HCEC 1CT (cell line): ENCODE data around the gene TRAF2.
A peak's percentile ranks its signal among the peaks of the same experiment; 100 is the strongest.

Source experiments
- DNase-seq: peaks from one replicate; pipeline ENCODE4 v3.0.0-alpha.2; 2017

TRAF2 gene

GRCh38 chr9:136847826-136848392, 38.4 kb upstream of the TRAF2 start:
- peak; percentile 77 for DNase-seq

- peak; percentile 52 for DNase-seq
Observed at GRCh38 chr9:136848393-136849037, 37.8 kb upstream of the TRAF2 start.

GRCh38 chr9:136849038-136849959, 37.0 kb upstream of the TRAF2 start, which contains the start of gene PHPT1:
TSS of gene PHPT1 (plus strand) at chr9:136849409. CDS start at chr9:136849431, 22 bp downstream.
- peak; percentile 99 for DNase-seq

- no peak for DNase-seq
Observed at GRCh38 chr9:136849960-136850865, 36.1 kb upstream of the TRAF2 start.

GRCh38 chr9:136850866-136851775, 35.2 kb upstream of the TRAF2 start:
- no peak for DNase-seq

- DNase-seq, result no peak
Observed at GRCh38 chr9:136851941-136852663, 34.2 kb upstream of the TRAF2 start, which contains the start of gene MAMDC4. TSS of gene MAMDC4 (plus strand) at chr9:136852346. CDS start at chr9:136852417, 71 bp downstream.

- DNase-seq, result no peak
Observed at GRCh38 chr9:136852664-136853595, 33.4 kb upstream of the TRAF2 start.

GRCh38 chr9:136853596-136854112, 32.7 kb upstream of the TRAF2 start:
- no peak for DNase-seq

- DNase-seq, result no peak
Observed at GRCh38 chr9:136854113-136854841, 32.0 kb upstream of the TRAF2 start.

- no peak for DNase-seq
Observed at GRCh38 chr9:136854842-136855460, 31.4 kb upstream of the TRAF2 start.

- no peak for DNase-seq
Observed at GRCh38 chr9:136855461-136856078, 30.7 kb upstream of the TRAF2 start.

- no peak for DNase-seq
Observed at GRCh38 chr9:136856079-136856476, 30.2 kb upstream of the TRAF2 start.

GRCh38 chr9:136856541-136857141, 29.7 kb upstream of the TRAF2 start:
- DNase-seq, result no peak

- no peak for DNase-seq
Observed at GRCh38 chr9:136857166-136857565, 29.1 kb upstream of the TRAF2 start.

GRCh38 chr9:136857581-136858412, 28.5 kb upstream of the TRAF2 start:
- no peak for DNase-seq

GRCh38 chr9:136858452-136858843, 27.9 kb upstream of the TRAF2 start:
- DNase-seq, result no peak
